GM23248 (cell line): Measurements from ENCODE around the gene NHLRC1. TPM values are rescaled to one million over a fixed set of nuclear protein-coding genes. Genes with fewer than 3 reads are reported as not detected.

Experiments
- DNase-seq: peaks from one replicate; pipeline ENCODE4 v3.0.0-alpha.2; 2015
- H2AFZ ChIP-seq: fragments of 200-600 bp; sonication (generic); 2 replicates; pipeline ENCODE4 v1.6.1; 2016; ENCODE audit warnings: antibody characterized with exemption
- H3F3A ChIP-seq: fragments of 200-600 bp; sonication (generic); 2 replicates; pipeline ENCODE4 v1.6.1; 2016; ENCODE audit warnings: mild to moderate bottlenecking, antibody characterized with exemption, mixed run types; ENCODE audit not compliant: insufficient read depth
- H3K27ac ChIP-seq: fragments of 200-600 bp; sonication (generic); 2 replicates; pipeline ENCODE4 v1.5.1; 2016; ENCODE audit warnings: mild to moderate bottlenecking
- H3K27me3 ChIP-seq: fragments of 200-600 bp; sonication (generic); replicated peaks from 2 replicates; pipeline ENCODE4 v1.6.1; 2016; ENCODE audit warnings: mild to moderate bottlenecking; ENCODE audit not compliant: insufficient read depth
- H3K36me3 ChIP-seq: fragments of 200-600 bp; sonication (generic); 2 replicates; pipeline ENCODE4 v1.6.1; 2016; ENCODE audit warnings: low read depth, mild to moderate bottlenecking
- H3K4me1 ChIP-seq: fragments of 200-600 bp; sonication (generic); 2 replicates; pipeline ENCODE4 v1.6.1; 2016; ENCODE audit warnings: mild to moderate bottlenecking; ENCODE audit not compliant: insufficient read depth
- H3K4me2 ChIP-seq: fragments of 200-600 bp; sonication (generic); one replicate; pipeline ENCODE4 v1.6.1; 2016; ENCODE audit warnings: mild to moderate bottlenecking; ENCODE audit not compliant: unreplicated experiment
- H3K4me3 ChIP-seq: fragments of 200-600 bp; sonication (generic); 2 replicates; pipeline ENCODE4 v1.5.1; 2016; ENCODE audit warnings: mild to moderate bottlenecking
- H3K79me2 ChIP-seq: fragments of 200-600 bp; sonication (generic); 2 replicates; pipeline ENCODE4 v1.6.1; 2016; ENCODE audit warnings: mild to moderate bottlenecking; ENCODE audit not compliant: insufficient read depth
- H3K9ac ChIP-seq: fragments of 200-600 bp; sonication (generic); 2 replicates; pipeline ENCODE4 v1.6.1; 2016; ENCODE audit warnings: mild to moderate bottlenecking
- H3K9me2 ChIP-seq: fragments of 200-600 bp; sonication (generic); 2 replicates; pipeline ENCODE4 v1.6.1; 2016; ENCODE audit warnings: mixed run types, mild to moderate bottlenecking, moderate library complexity; ENCODE audit not compliant: insufficient read depth
- H3K9me3 ChIP-seq: fragments of 200-600 bp; sonication (generic); one replicate; pipeline ENCODE4 v1.6.1; 2017; ENCODE audit warnings: low read depth
- H4K20me1 ChIP-seq: fragments of 200-600 bp; sonication (generic); 2 replicates; pipeline ENCODE4 v1.6.0; 2016; ENCODE audit not compliant: insufficient read depth
- EZH2 ChIP-seq: fragments of 200-600 bp; sonication (generic); IDR thresholded peaks from 2 replicates; pipeline ENCODE4 v1.6.1; 2018; ENCODE audit warnings: antibody characterized with exemption, mild to moderate bottlenecking; ENCODE audit not compliant: insufficient read depth, poor library complexity, severe bottlenecking
- EZH2phosphoT487 ChIP-seq: fragments of 200-600 bp; sonication (generic); IDR thresholded peaks from 2 replicates; pipeline ENCODE4 v1.6.1; 2018; ENCODE audit warnings: antibody characterized with exemption, moderate library complexity, mild to moderate bottlenecking, low read depth; ENCODE audit not compliant: insufficient read depth
- WGBS, 2 experiments: methylation state at CpG; one replicate each; pipeline ENCODE4 v1.1.6; 2015 to 2017; ENCODE audit warnings: low lambda C conversion rate in 2 of 2, low coverage in 1 of 2; ENCODE audit errors: missing lambda C conversion rate in 2 of 2; 5-methylcytosine and 5-hydroxymethylcytosine counted together
- in situ Hi-C: fragments of 300-500 bp; cut with MboI; formaldehyde crosslinking; loops from 2 replicates; pipeline ENCODE4 v1.15.0; 2020
- polyA plus RNA-seq: library from polyadenylated mRNA; unstranded; fragments of >200 nt; fragmentation: Nextera tagmentation; extraction: Ambion mirVana; gene quantifications from 2 replicates; pipeline ENCODE4 v1.2.1, GENCODE V29; 2016
- total RNA-seq: library from RNA; depleted of rRNA; stranded (reverse); fragments of >200 nt; shearing (Covaris generic); gene quantifications from 2 replicates; pipeline ENCODE4 v1.2.3, GENCODE V29; 2014; rRNA removed

The NHLRC1 gene
- total RNA-seq (2.5 and 3.2 TPM in 2 replicates), polyA plus RNA-seq (3.1 and 3.7 TPM in 2 replicates)

DNA sequence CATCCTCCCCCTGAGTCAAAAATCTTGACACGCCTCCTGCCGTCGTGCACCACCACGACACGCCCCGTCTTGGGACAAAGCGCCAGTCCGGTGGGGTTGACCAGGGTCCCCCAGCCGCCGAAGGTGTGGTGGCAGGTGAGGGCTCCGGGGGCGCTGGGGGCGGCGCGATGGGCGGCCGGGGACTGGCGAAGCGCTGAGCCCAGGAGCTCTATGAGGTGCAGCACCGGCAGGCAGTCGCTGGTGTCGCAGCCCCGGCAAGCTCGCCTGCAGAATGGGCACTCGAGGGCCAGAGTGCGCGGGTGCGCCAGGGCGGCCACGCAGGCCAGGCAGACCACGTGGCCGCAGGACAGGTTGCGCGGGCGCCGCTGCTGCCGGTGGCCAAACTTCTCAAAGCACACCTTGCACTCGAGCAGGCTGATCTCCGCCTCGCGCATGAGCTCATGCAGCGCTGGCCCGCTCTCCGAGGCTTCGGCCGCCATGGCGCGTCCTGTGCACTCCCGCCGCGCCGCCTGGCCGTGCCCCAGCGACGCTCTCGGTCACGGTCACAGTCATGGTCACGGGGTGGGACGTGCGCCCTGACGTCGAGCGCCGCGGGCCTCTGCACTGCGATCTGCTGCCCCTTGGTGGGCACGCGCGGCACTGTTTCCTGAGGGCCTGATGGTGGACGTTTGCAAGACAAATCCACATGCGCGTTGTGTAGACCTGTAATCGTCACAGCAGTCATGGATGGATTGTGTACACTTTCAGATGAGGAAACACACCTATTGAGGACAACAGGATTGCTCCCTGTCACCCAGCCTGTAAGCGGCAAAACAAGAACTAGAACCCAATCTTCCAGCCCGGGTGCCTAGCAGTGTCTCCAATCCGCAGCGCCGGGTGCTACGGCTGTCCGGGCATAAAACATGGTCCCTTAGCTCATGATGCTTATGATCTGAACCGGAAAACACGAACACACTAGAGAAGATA, at the start of gene NHLRC1:
TSS of gene NHLRC1 (minus strand) at position 550 of the 966 bp plus-strand sequence. CDS start at position 479, 71 bp downstream.
- Histone ChIP-seq H3K4me3 (peak within 1 kb of the TSS; percentile 63), H3K9ac (peak within 1 kb of the TSS; percentile 73), H3K9me3 (no peaks in the 10 kb centered on the region), H2AFZ (peak within 1 kb of the TSS; percentile 99), H3K4me1 (peaks cover 11% of the 10 kb centered on the region), H3K4me2 (peak within 1 kb of the TSS; percentile 73), H3K9me2 (no peaks in the 10 kb centered on the region), H3K79me2 (no peaks in the 10 kb centered on the region), H4K20me1 (no peaks in the 10 kb centered on the region), H3K27ac (no peak within 1 kb of the TSS), H3K27me3 (no peaks in the 10 kb centered on the region), H3F3A (no peaks in the 10 kb centered on the region), H3K36me3 (no peaks in the 10 kb centered on the region)
- peak; percentile 97 for DNase-seq
- WGBS, 2 experiments: 14 to 16% methylated on average over 57 to 74 of the region's 82 CpGs
- in situ Hi-C loops: loop anchor here (10.0 kb wide), 2 partner anchors 128 to 278 kb away; no protein-coding TSS in a partner anchor
- no peak for TF ChIP-seq EZH2

DNA sequence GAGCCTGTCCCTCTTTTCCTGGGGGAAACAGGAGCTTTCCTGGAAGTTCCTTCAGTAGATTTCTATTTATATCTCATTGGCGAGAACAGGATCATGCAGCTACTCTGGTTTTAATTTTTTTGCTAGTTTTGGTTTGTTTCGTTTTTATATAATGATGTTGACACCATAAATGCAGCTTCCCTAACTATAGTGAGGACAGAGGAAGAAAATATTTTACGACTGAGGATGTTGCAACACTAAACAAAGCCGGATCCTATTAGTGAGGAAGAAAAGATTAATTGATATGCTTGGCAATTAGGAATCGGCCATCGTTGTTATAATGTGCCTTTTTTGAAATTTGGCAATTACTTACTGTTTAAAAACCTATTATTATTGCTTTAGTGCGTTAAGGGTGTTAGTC, 49.4 kb upstream of the NHLRC1 start:
- H3K4me2 ChIP-seq: no peak overlapping the region
- peaks cover 2% of the 10 kb centered on the region; the same call in 1 of the 2 replicates for H3K4me1 ChIP-seq
- no peaks in the 10 kb centered on the region for H3F3A ChIP-seq
- no peak overlapping the region; the same call in 1 of the 2 replicates for H2AFZ ChIP-seq
- H3K27me3 ChIP-seq: no peaks in the 10 kb centered on the region
- H3K9ac ChIP-seq: no peak overlapping the region
- H3K79me2 ChIP-seq: no peaks in the 10 kb centered on the region
- no peak for TF ChIP-seq EZH2
- TF ChIP-seq EZH2phosphoT487: no peak
- no peaks in the 10 kb centered on the region for H4K20me1 ChIP-seq
- peaks cover 21% of the 10 kb centered on the region for H3K36me3 ChIP-seq
- no peak overlapping the region for H3K27ac ChIP-seq
- H3K9me2 ChIP-seq: no peaks in the 10 kb centered on the region
- in situ Hi-C loops: no loop called here
- no peak for DNase-seq
- no peaks in the 10 kb centered on the region for H3K9me3 ChIP-seq
- H3K4me3 ChIP-seq: no peak overlapping the region
- 55 to 57% methylated on average over 7 of the region's 7 CpGs for WGBS, 2 experiments

DNA sequence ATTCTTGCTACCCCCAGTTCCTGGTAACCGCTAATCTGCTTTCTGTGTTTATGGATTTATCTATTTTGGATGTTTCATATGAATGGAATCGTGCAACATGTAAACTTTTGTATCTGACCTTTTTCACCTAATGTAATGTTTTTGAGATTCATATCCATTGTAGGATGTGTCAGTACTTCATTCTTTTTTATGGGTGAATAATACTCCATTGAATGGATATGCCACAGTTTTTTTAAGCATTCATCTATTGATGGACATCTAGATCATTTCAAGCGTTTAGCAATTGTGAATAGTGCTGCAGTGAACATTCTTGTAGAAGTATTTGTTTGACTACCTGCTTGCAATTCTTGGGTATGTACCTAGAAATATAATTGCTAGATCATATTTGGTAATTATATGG, 45.8 kb upstream of the NHLRC1 start:
- H3K4me2 ChIP-seq: no peak overlapping the region
- H3K27me3 ChIP-seq: no peaks in the 10 kb centered on the region

DNA sequence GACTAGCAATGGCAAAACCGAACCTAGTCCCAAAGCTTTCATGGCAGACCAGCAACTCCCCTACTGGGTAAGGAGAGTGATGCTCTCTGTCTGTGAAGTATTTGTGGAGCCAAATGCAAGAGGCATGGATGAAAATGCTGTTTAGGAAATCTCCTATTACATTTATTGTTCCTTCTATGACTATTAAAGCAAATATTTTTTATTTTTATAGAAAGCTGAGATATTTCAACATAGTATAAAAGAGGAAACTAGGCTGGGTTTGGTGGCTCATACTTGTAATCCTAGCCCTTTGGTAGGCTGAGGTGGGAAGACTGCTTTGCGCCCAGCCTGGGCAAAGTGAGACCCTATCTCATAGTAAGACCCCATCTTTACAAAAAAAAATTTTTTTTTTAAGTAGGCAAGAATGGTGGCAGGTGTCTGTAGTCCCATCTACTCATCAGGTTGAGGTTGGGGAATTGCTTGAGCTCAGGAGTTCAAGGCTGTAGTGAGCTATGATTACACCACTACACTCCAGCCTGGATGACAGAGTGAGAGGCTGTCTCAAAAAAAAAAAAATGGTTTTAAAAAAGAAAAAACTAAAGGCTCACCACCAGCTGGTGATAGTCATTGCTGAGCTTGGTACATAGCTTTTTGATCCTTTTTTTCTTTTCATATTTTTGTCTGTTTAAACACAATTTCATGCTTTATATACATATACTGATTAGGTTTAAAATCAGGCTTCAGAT, 44.0 kb upstream of the NHLRC1 start:
- in situ Hi-C loops: no loop called here
- H3K4me1 ChIP-seq: peaks cover 13% of the 10 kb centered on the region; the same call in 1 of the 2 replicates
- H3K4me3 ChIP-seq: no peak overlapping the region
- H3K36me3 ChIP-seq: peaks cover 16% of the 10 kb centered on the region
- TF ChIP-seq EZH2phosphoT487 (no peak), EZH2 (no peak)
- H3K9me2 ChIP-seq: no peaks in the 10 kb centered on the region
- no peaks in the 10 kb centered on the region for H4K20me1 ChIP-seq
- no peaks in the 10 kb centered on the region for H3K27me3 ChIP-seq
- no peaks in the 10 kb centered on the region for H3K9me3 ChIP-seq
- WGBS, 2 experiments: 99 to 100% methylated on average over 2 of the region's 2 CpGs
- DNase-seq: peak; percentile 64
- H3K4me2 ChIP-seq: peak overlapping the region; percentile 41
- no peak overlapping the region for H2AFZ ChIP-seq
- H3F3A ChIP-seq: no peaks in the 10 kb centered on the region
- peak overlapping the region; percentile 63 for H3K27ac ChIP-seq
- no peak overlapping the region; the same call in 1 of the 2 replicates for H3K9ac ChIP-seq
- H3K79me2 ChIP-seq: no peaks in the 10 kb centered on the region

More for the DNA sequence above, 45.8 kb upstream of the NHLRC1 start:
- H3K4me3 ChIP-seq: no peak overlapping the region
- H3K4me1 ChIP-seq: peaks cover 12% of the 10 kb centered on the region; the same call in 1 of the 2 replicates
- H3K9me2 ChIP-seq: no peaks in the 10 kb centered on the region
- H4K20me1 ChIP-seq: no peaks in the 10 kb centered on the region
- no peaks in the 10 kb centered on the region for H3F3A ChIP-seq
- peaks cover 16% of the 10 kb centered on the region for H3K36me3 ChIP-seq
- in situ Hi-C loops: no loop called here
- no peak for DNase-seq
- H2AFZ ChIP-seq: no peak overlapping the region
- TF ChIP-seq EZH2 (no peak), EZH2phosphoT487 (no peak)
- no peak overlapping the region for H3K9ac ChIP-seq
- no peak overlapping the region for H3K27ac ChIP-seq
- WGBS, 2 experiments: 97 to 99% methylated on average over 3 of the region's 3 CpGs
- H3K79me2 ChIP-seq: no peaks in the 10 kb centered on the region
- H3K9me3 ChIP-seq: no peaks in the 10 kb centered on the region
